Testis (tissue), 3 donors: ENCODE measurements around the gene ZNF219. TPM values are rescaled to one million over a fixed set of nuclear protein-coding genes. Genes with fewer than 3 reads are reported as not detected.
A peak's percentile ranks its signal among the peaks of the same experiment; 100 is the strongest.

Source experiments
- DNase-seq: peaks from one replicate; pipeline ENCODE4 v3.0.0-alpha.2; 2019
- H3K27ac ChIP-seq, 2 donors: fragments of 200-600 bp; sonication (generic); one replicate each; pipeline ENCODE4 v1.5.1; 2019
- H3K27me3 ChIP-seq: fragments of 200-600 bp; sonication (generic); one replicate; pipeline ENCODE4 v1.5.1; 2019
- H3K36me3 ChIP-seq: fragments of 200-600 bp; sonication (generic); one replicate; pipeline ENCODE4 v1.5.1; 2017; ENCODE audit warnings: low read depth; ENCODE audit errors: missing control alignments
- H3K4me1 ChIP-seq: fragments of 200-600 bp; sonication (generic); one replicate; pipeline ENCODE4 v1.5.1; 2019
- H3K4me3 ChIP-seq, 2 donors: fragments of 200-600 bp; sonication (generic); one replicate each; pipeline ENCODE4 v1.5.1; 2017 to 2019
- H3K9me3 ChIP-seq: fragments of 200-600 bp; sonication (generic); one replicate; pipeline ENCODE4 v1.5.1; 2017
- POLR2A ChIP-seq: fragments of 450-650 bp; IDR thresholded peaks from one replicate; pipeline ENCODE4 v1.6.1; 2017; ENCODE audit warnings: antibody characterized with exemption, mild to moderate bottlenecking, moderate library complexity
- WGBS, 2 donors: methylation state at CpG; one replicate each; pipeline ENCODE4 v1.1.5; 2018; 5-methylcytosine and 5-hydroxymethylcytosine counted together
- intact Hi-C: fragments of 100-400 bp; cut with DNase I; formaldehyde crosslinking; loops from one replicate; pipeline ENCODE4 v1.15.1; 2023; ENCODE audit warnings: low total_unique reads
- polyA plus RNA-seq: library from polyadenylated mRNA; stranded (reverse); fragments of 350-450 nt; fragmentation: Illumina TruSeq; extraction: RNeasy Lipid Tissue Mini Kit (QIAGEN cat#74804); gene quantifications from one replicate; pipeline ENCODE4 v1.2.3, GENCODE V29; 2014; ENCODE audit warnings: low read depth, low replicate concordance; ENCODE audit not compliant: insufficient read depth
- total RNA-seq, 2 donors: library from RNA; depleted of rRNA; stranded (reverse); fragments of >200 nt; gene quantifications; one replicate each; pipeline ENCODE4 v1.2.3, GENCODE V29; 2016
- TF ChIP-seq, protein P1 (sequence below), 3 experiments: fragments of 450-650 bp in 2 of 3; fragments of 200-600 bp in 1 of 3; sonication (generic) in 1 of 3; IDR thresholded peaks; one replicate each; pipeline ENCODE4 v1.5.1; 2016 to 2019; ENCODE audit warnings: antibody characterized with exemption in 3 of 3, mild to moderate bottlenecking in 2 of 3, moderate library complexity in 1 of 3

Gene ZNF219
- total and polyA plus RNA-seq, 3 donors from 2014 or later, result 17.7 to 64.8 (median 42.8) TPM

DNA sequence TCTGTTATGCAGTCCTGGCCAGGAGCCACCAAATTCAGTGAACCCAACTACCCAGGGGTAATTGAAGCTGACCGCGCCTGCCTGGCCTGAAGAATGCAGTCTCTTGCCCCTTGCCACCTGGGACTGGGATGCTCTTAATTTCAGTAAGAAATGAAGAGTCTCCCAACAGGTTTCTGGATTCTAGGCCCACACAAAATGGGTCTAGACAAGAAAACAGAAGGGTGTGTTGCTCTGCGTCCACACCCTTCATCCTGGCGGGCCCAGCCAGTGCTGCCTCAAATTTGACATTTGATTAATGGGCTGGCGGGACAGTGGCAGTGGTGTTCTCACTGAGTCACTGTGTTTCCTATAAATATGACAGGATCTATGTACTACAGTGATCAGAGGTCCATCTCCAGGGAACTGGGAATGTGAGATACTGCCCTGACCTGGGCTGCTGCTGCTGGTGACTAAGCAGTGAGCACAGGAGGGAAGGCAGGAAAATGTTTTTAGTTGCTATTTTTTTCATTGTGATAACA, 8.9 kb upstream of the ZNF219 start:
- no peak overlapping the region for H3K4me3 ChIP-seq
- TF ChIP-seq, protein P1, sequence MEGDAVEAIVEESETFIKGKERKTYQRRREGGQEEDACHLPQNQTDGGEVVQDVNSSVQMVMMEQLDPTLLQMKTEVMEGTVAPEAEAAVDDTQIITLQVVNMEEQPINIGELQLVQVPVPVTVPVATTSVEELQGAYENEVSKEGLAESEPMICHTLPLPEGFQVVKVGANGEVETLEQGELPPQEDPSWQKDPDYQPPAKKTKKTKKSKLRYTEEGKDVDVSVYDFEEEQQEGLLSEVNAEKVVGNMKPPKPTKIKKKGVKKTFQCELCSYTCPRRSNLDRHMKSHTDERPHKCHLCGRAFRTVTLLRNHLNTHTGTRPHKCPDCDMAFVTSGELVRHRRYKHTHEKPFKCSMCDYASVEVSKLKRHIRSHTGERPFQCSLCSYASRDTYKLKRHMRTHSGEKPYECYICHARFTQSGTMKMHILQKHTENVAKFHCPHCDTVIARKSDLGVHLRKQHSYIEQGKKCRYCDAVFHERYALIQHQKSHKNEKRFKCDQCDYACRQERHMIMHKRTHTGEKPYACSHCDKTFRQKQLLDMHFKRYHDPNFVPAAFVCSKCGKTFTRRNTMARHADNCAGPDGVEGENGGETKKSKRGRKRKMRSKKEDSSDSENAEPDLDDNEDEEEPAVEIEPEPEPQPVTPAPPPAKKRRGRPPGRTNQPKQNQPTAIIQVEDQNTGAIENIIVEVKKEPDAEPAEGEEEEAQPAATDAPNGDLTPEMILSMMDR (IDR thresholded peaks at IDR 0.05), result no peak
- TF ChIP-seq POLR2A, result no peak
- WGBS, 2 donors, result 72 to 75% methylated on average over 5 of the region's 5 CpGs
- H3K27ac ChIP-seq, result peak overlapping the region in 1 of 2 donors; percentile 48
- H3K9me3 ChIP-seq, result no peaks in the 10 kb centered on the region
- H3K27me3 ChIP-seq, result no peaks in the 10 kb centered on the region
- intact Hi-C loops, result no loop called here
- H3K4me1 ChIP-seq, result peaks cover 20% of the 10 kb centered on the region
- H3K36me3 ChIP-seq, result no peaks in the 10 kb centered on the region
- no peak for DNase-seq

DNA sequence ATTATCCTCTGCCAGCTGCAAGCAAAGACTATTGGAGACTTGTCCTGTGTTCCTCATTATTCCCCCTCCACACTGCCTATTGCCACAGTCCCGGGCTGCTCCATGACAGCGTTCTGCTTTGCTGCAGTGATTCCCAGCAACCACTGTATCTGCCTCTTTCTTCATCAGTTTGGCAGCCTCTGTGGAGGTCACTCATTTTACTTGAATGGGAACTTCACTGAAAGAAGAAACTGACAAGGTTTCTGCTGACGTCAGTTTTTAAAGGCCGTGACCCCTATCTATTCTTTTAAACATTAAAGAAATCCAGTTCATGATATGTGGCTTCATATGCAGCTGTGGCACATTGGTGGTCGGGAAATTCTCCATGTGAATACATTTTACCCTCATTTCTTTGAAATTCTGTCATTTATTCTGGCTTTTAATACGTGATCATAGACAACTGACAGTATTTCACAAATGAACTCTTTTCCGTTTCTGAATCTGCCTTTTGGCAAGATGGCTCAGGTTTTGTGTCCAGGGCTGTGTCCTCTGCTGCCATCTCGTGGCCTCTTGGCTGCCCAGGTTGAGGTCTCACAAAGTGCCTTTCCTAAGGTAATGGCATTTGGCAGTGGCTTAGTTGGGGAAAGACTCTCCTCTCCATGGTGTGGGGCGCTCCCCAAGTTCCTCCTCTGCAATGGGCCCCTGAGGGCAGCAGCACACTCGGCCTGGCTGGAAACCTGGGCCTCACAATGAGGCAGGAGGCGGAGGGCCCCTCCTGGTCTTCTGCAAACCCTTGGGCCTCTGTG, 8.2 kb upstream of the ZNF219 start:
- H3K27ac ChIP-seq, result peak overlapping the region in 1 of 2 donors; percentile 48
- H3K4me1 ChIP-seq, result peaks cover 20% of the 10 kb centered on the region
- no peaks in the 10 kb centered on the region for H3K36me3 ChIP-seq
- TF ChIP-seq, protein P1 (IDR thresholded peaks at IDR 0.05), result peak; percentile 74 to 76 (median 74)
- no peak for TF ChIP-seq POLR2A
- H3K4me3 ChIP-seq, result no peak overlapping the region
- no peaks in the 10 kb centered on the region for H3K27me3 ChIP-seq
- H3K9me3 ChIP-seq, result no peaks in the 10 kb centered on the region
- intact Hi-C loops, result no loop called here
- 26 to 28% methylated on average over 11 of the region's 11 CpGs for WGBS, 2 donors
- DNase-seq, result peak; percentile 88

DNA sequence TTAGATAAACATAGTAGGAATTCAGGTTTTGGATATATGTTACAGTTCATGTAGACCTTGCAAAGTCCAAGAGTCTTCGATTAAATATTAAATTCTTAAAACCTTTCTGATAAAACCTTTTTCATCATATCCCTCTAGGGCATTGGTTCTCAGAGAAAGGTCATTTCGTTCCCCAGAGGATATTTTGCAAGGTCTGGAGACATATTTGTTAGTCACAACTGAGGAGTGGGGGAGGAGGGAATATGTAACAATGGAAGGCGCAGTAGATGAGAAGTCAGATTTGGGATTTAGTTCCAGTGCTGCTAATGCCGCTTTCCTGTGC, 7.7 kb upstream of the ZNF219 start:
- Histone ChIP-seq H3K4me1 (peaks cover 20% of the 10 kb centered on the region), H3K4me3 (no peak overlapping the region), H3K27me3 (no peaks in the 10 kb centered on the region), H3K36me3 (no peaks in the 10 kb centered on the region), H3K9me3 (no peaks in the 10 kb centered on the region), H3K27ac (peak overlapping the region; percentile 36 to 48)
- TF ChIP-seq, protein P1 (IDR thresholded peaks at IDR 0.05), result no peak
- no peak for TF ChIP-seq POLR2A
- intact Hi-C loops, result no loop called here
- whole genome bisulfite sequencing, 2 donors, result 45 to 52% methylated on average over 4 of the region's 4 CpGs
- DNase-seq, result no peak

DNA sequence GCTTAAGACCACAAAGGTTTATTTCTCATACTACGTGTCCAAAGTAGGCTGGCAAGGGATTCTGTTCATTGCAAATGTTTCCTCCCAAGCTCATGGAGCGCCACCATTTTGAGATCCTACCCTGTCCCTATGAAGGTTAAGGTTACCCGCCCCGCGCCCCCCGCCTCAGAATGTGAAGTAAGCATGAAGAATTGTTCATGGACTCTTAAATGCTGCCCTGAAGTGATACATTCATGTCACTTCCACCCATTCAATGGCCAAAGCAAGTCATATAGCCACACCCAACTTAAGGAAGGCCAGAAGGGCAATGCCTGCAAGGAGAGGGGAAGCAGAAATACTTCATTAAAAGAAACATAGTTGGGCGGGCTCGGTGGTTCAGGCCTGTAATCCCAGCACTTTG, 6.6 kb upstream of the ZNF219 start:
- DNase-seq, result no peak
- WGBS, 2 donors, result 48 to 75% methylated on average over 8 of the region's 8 CpGs

More for the DNA sequence above, 6.6 kb upstream of the ZNF219 start:
- no peaks in the 10 kb centered on the region for H3K36me3 ChIP-seq
- no peaks in the 10 kb centered on the region for H3K27me3 ChIP-seq
- intact Hi-C loops, result loop anchor here (2.0 kb wide), 1 partner anchor 36 kb away; no protein-coding TSS in a partner anchor
- H3K27ac ChIP-seq, result peak overlapping the region; percentile 97 to 98
- peaks cover 20% of the 10 kb centered on the region for H3K4me1 ChIP-seq
- TF ChIP-seq, protein P1 (IDR thresholded peaks at IDR 0.05), result no peak
- TF ChIP-seq POLR2A, result no peak
- no peaks in the 10 kb centered on the region for H3K9me3 ChIP-seq
- H3K4me3 ChIP-seq, result no peak overlapping the region
